Placental pericyte (primary cell): ENCODE results near the gene SNX5. TPM values are rescaled to one million over a fixed set of nuclear protein-coding genes. Genes with fewer than 3 reads are reported as not detected.

Experiments used
- small RNA-seq: library from RNA; depleted of rRNA; stranded (forward); fragments of <200 nt; gene quantifications from one replicate; pipeline ENCODE3, GENCODE V24; 2012; ENCODE audit warnings: low replicate concordance
- total RNA-seq: library from RNA; depleted of rRNA; stranded (reverse); fragments of >200 nt; gene quantifications from 2 replicates; pipeline ENCODE4 v1.2.3, GENCODE V29; 2012

SNX5 gene
- total RNA-seq, result 94.5 and 140 TPM in 2 replicates

GRCh38 chr20:17968366-17969277 lies at the start of gene SNX5, which contains the start of gene MGME1:
TSS of gene SNX5 (minus strand) at chr20:17968794. CDS start at chr20:17968425, 369 bp downstream.
TSS of gene MGME1 (plus strand) at chr20:17969018. CDS start at chr20:17969860, 842 bp downstream.

Small RNA genes lying within 50 kb of the gene (small RNA-seq; reads per million reads assigned to genes)
- not detected for gene RNU6-192P
- gene SNORD17, result 284 reads per million, percentile 99 among the genes with 10 or more reads in this experiment

Other genes with a start within 250 kb of the SNX5 start
- 9.0 and 21.8 TPM in 2 replicates for gene MGME1, start 224 bp upstream of the SNX5 start, total RNA-seq
- not detected in 2 replicates for gene OVOL2, start 89.1 kb upstream of the SNX5 start, total RNA-seq
- 12.0 and 13.6 TPM in 2 replicates for gene KAT14, start 169.1 kb upstream of the SNX5 start, total RNA-seq
- gene PET117, start 169.1 kb upstream of the SNX5 start, total RNA-seq, result 9.3 and 10.1 TPM in 2 replicates